Loucy (cell line): Measurements from ENCODE around the gene LYRM9.

ENCODE experiments used
- H2AFZ ChIP-seq: fragments of 200-600 bp; sonication (generic); 2 replicates; pipeline ENCODE4 v1.6.0; 2016; ENCODE audit warnings: antibody characterized with exemption, mild to moderate bottlenecking, low read length, moderate library complexity
- H3F3A ChIP-seq: fragments of 200-600 bp; 2 replicates; pipeline ENCODE4 v1.6.0; 2016; ENCODE audit warnings: antibody characterized with exemption, low read depth, mild to moderate bottlenecking
- H3K27me3 ChIP-seq: fragments of 200-600 bp; sonication (generic); 2 replicates; pipeline ENCODE4 v1.6.1; 2014; ENCODE audit warnings: low read length, mild to moderate bottlenecking; ENCODE audit not compliant: insufficient read depth, poor library complexity, severe bottlenecking
- H3K36me3 ChIP-seq: fragments of 200-600 bp; sonication (generic); 2 replicates; pipeline ENCODE4 v1.6.1; 2016; ENCODE audit warnings: low read length; ENCODE audit not compliant: insufficient read depth
- H3K4me1 ChIP-seq: fragments of 200-600 bp; sonication (generic); 2 replicates; pipeline ENCODE4 v1.5.1; 2014; ENCODE audit warnings: low read length, mild to moderate bottlenecking; ENCODE audit not compliant: insufficient read depth, poor library complexity, severe bottlenecking
- H3K4me2 ChIP-seq: fragments of 200-600 bp; sonication (generic); 2 replicates; pipeline ENCODE4 v1.6.0; 2014; ENCODE audit warnings: antibody characterized with exemption, low read length, low read depth, mild to moderate bottlenecking; ENCODE audit not compliant: poor library complexity, severe bottlenecking
- H3K4me3 ChIP-seq: fragments of 200-600 bp; sonication (generic); 2 replicates; pipeline ENCODE4 v1.5.1; 2014; ENCODE audit warnings: low read length, mild to moderate bottlenecking, mixed read lengths; ENCODE audit not compliant: poor library complexity, severe bottlenecking
- H3K79me2 ChIP-seq: fragments of 200-600 bp; sonication (generic); 2 replicates; pipeline ENCODE4 v1.6.1; 2014; ENCODE audit warnings: low read length; ENCODE audit not compliant: insufficient read depth
- H3K9ac ChIP-seq: fragments of 200-600 bp; sonication (generic); 2 replicates; pipeline ENCODE4 v1.6.0; 2014; ENCODE audit warnings: mild to moderate bottlenecking, low read depth, low read length, moderate library complexity; ENCODE audit not compliant: poor library complexity, severe bottlenecking
- H3K9me2 ChIP-seq: fragments of 200-600 bp; sonication (generic); replicated peaks from 2 replicates; pipeline ENCODE4 v1.6.1; 2016; ENCODE audit warnings: low read depth, low read length, mixed read lengths
- H3K9me3 ChIP-seq: fragments of 200-600 bp; sonication (generic); 2 replicates; pipeline ENCODE4 v1.6.1; 2014; ENCODE audit warnings: mild to moderate bottlenecking, antibody characterized with exemption, low read length, low read depth; ENCODE audit not compliant: insufficient read depth
- H4K20me1 ChIP-seq: fragments of 200-600 bp; sonication (generic); 2 replicates; pipeline ENCODE4 v1.6.0; 2014; ENCODE audit warnings: antibody characterized with exemption, low read length, mild to moderate bottlenecking; ENCODE audit not compliant: insufficient read depth, poor library complexity, severe bottlenecking
- EZH2phosphoT487 ChIP-seq: fragments of 200-600 bp; IDR thresholded peaks from 2 replicates; pipeline ENCODE4 v1.6.1; 2018; ENCODE audit warnings: antibody characterized with exemption, mild to moderate bottlenecking, moderate library complexity, borderline replicate concordance
- TF ChIP-seq, protein P1 (sequence below): fragments of 200-600 bp; sonication (generic); conservative IDR thresholded peaks from 2 replicates; pipeline ENCODE4 v1.5.1; 2014; ENCODE audit warnings: mild to moderate bottlenecking, antibody characterized with exemption, low read length

Gene LYRM9

GRCh38 chr17:27907976-27908558 is 14.9 kb upstream of the LYRM9 start:
- no peaks in the 10 kb centered on the region for H3K9me3 ChIP-seq
- no peak overlapping the region for H3K4me2 ChIP-seq
- no peaks in the 10 kb centered on the region for H3K36me3 ChIP-seq
- no peaks in the 10 kb centered on the region for H4K20me1 ChIP-seq
- no peaks in the 10 kb centered on the region for H3K79me2 ChIP-seq
- H3F3A ChIP-seq, result no peaks in the 10 kb centered on the region
- H3K9ac ChIP-seq, result no peak overlapping the region
- no peaks in the 10 kb centered on the region for H3K27me3 ChIP-seq
- TF ChIP-seq, protein P1, sequence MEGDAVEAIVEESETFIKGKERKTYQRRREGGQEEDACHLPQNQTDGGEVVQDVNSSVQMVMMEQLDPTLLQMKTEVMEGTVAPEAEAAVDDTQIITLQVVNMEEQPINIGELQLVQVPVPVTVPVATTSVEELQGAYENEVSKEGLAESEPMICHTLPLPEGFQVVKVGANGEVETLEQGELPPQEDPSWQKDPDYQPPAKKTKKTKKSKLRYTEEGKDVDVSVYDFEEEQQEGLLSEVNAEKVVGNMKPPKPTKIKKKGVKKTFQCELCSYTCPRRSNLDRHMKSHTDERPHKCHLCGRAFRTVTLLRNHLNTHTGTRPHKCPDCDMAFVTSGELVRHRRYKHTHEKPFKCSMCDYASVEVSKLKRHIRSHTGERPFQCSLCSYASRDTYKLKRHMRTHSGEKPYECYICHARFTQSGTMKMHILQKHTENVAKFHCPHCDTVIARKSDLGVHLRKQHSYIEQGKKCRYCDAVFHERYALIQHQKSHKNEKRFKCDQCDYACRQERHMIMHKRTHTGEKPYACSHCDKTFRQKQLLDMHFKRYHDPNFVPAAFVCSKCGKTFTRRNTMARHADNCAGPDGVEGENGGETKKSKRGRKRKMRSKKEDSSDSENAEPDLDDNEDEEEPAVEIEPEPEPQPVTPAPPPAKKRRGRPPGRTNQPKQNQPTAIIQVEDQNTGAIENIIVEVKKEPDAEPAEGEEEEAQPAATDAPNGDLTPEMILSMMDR, result peak; percentile 33
- no peak for TF ChIP-seq EZH2phosphoT487
- H3K4me3 ChIP-seq, result no peak overlapping the region
- no peaks in the 10 kb centered on the region for H3K9me2 ChIP-seq
- no peaks in the 10 kb centered on the region for H3K4me1 ChIP-seq
- H2AFZ ChIP-seq, result no peak overlapping the region

- no peaks in the 10 kb centered on the region for H3F3A ChIP-seq
- no peaks in the 10 kb centered on the region for H3K9me2 ChIP-seq
- H3K9ac ChIP-seq, result no peak overlapping the region
- TF ChIP-seq, protein P1, result no peak
- TF ChIP-seq EZH2phosphoT487, result no peak
- no peaks in the 10 kb centered on the region for H3K9me3 ChIP-seq
- H3K36me3 ChIP-seq, result no peaks in the 10 kb centered on the region
- H3K4me1 ChIP-seq, result no peaks in the 10 kb centered on the region
- H3K27me3 ChIP-seq, result no peaks in the 10 kb centered on the region
- no peaks in the 10 kb centered on the region for H3K79me2 ChIP-seq
- H2AFZ ChIP-seq, result no peak overlapping the region
- no peak overlapping the region for H3K4me3 ChIP-seq
- no peak overlapping the region for H3K4me2 ChIP-seq
- H4K20me1 ChIP-seq, result no peaks in the 10 kb centered on the region
Observed at GRCh38 chr17:27906623-27907022, 13.5 kb upstream of the LYRM9 start.

- H3K9me2 ChIP-seq, result no peaks in the 10 kb centered on the region
- H3K4me3 ChIP-seq, result no peak overlapping the region
- no peak overlapping the region for H3K9ac ChIP-seq
- no peak overlapping the region for H3K4me2 ChIP-seq
- H3F3A ChIP-seq, result no peaks in the 10 kb centered on the region
- H3K36me3 ChIP-seq, result no peaks in the 10 kb centered on the region
- no peaks in the 10 kb centered on the region for H3K27me3 ChIP-seq
- H3K79me2 ChIP-seq, result no peaks in the 10 kb centered on the region
- no peaks in the 10 kb centered on the region for H3K9me3 ChIP-seq
- no peaks in the 10 kb centered on the region for H3K4me1 ChIP-seq
- no peaks in the 10 kb centered on the region for H4K20me1 ChIP-seq
- H2AFZ ChIP-seq, result no peak overlapping the region
- TF ChIP-seq, protein P1, result no peak
- no peak for TF ChIP-seq EZH2phosphoT487
Observed at GRCh38 chr17:27906226-27906580, 13.0 kb upstream of the LYRM9 start.
